ENCODE data around the gene POLD2. TPM values are rescaled to one million over a fixed set of nuclear protein-coding genes. Genes with fewer than 3 reads are reported as not detected.
A peak's percentile ranks its signal among the peaks of the same experiment; 100 is the strongest.

Gene POLD2
- total and polyA plus RNA-seq, 2 of the 8 experiments (the other 6 are each of a cell fraction or from before 2014, with no cell fraction given): 148 to 214 TPM

DNA sequence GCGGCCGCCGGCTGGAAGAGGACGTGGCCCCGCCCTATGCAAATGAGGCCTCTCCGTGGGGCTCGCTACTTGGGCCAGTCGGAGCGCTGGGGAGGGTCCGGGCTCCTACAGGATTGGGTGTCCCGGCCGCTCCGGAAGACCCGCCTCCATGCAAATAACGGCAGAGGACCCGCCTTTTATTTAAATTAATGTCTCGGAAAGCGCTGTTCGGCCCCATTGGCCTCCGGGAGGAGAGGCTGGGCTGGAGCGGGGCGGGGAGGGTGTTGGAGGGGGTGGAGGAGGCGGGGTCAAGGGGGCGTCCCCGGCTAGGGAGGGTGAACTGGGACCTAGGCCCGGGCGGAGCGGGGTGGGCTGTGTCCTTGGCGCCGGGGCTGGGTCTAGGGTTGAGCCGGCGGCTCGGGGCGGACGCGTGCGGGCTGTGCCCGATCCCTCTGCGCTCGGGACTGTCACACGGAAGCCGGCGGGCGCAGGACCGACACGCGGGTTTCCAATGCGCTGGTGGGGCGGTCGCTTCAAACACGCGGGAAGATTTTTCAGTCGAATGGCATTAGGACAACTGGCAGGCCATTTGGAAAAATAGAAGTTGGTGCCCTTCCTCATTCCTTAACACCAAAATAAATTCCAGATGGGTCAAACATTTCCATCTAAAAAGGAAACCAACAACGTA is 40.7 kb downstream of the POLD2 start (continued):
- TF ChIP-seq RAD21 (IDR thresholded peaks at IDR 0.05 in 1 of 2, conservative IDR thresholded peaks at IDR 0.05 in 1 of 2; ENCODE audit: low read depth in 2 of 2, low read length in 2 of 2) (no peak), TBP (IDR thresholded peaks at IDR 0.05; ENCODE audit: low read depth, low read length) (peak; percentile 51; the same call in 1 of the 2 replicates), JUN (IDR thresholded peaks at IDR 0.05; ENCODE audit: low read depth, low read length) (no peak), SP1 (IDR thresholded peaks at IDR 0.05; ENCODE audit: low read depth, low read length) (peak; percentile 83), YY1 (IDR thresholded peaks at IDR 0.05; ENCODE audit: low read depth, low read length) (peak; percentile 7; the same call in 1 of the 2 replicates), BACH1 (IDR thresholded peaks at IDR 0.05; ENCODE audit: low read length) (peak; percentile 73), KDM4A (IDR thresholded peaks at IDR 0.05; ENCODE audit: low read depth, low read length, severe bottlenecking) (peak; percentile 28)

Measured in H1 (cell line).